ENCODE results near the gene MCF2L.
"Not testable (repeated sequence)": the region's sequence is repeated elsewhere in the genome, so short reads cannot be mapped to it uniquely, and the experiment has no call there.

MCF2L gene

GRCh38 chr13:113073942-113074341, 104.9 kb downstream of the MCF2L start:
- FAIRE-seq: no peak

- FAIRE-seq: no peak
Observed at GRCh38 chr13:113074401-113074800, 105.4 kb downstream of the MCF2L start.

- FAIRE-seq: no peak
Observed at GRCh38 chr13:113074876-113075275, 105.9 kb downstream of the MCF2L start.

- no peak for FAIRE-seq
Observed at GRCh38 chr13:113075711-113076110, 106.7 kb downstream of the MCF2L start.

- FAIRE-seq: no peak
Observed at GRCh38 chr13:113076681-113077401, 107.8 kb downstream of the MCF2L start.

GRCh38 chr13:113077566-113077952, 108.5 kb downstream of the MCF2L start:
- no peak for FAIRE-seq

GRCh38 chr13:113077953-113078901, 109.2 kb downstream of the MCF2L start:
- no peak for FAIRE-seq

- no peak for FAIRE-seq
Observed at GRCh38 chr13:113078902-113079780, 110.1 kb downstream of the MCF2L start.

GRCh38 chr13:113079781-113080080, 110.7 kb downstream of the MCF2L start:
- not testable (repeated sequence) for FAIRE-seq

- no peak for FAIRE-seq
Observed at GRCh38 chr13:113080361-113080831, 111.4 kb downstream of the MCF2L start.

- FAIRE-seq: no peak
Observed at GRCh38 chr13:113080901-113081521, 112.0 kb downstream of the MCF2L start.

- FAIRE-seq: no peak
Observed at GRCh38 chr13:113082198-113083021, 113.4 kb downstream of the MCF2L start.

GRCh38 chr13:113083022-113083373, 114.0 kb downstream of the MCF2L start:
- FAIRE-seq: no peak

GRCh38 chr13:113083402-113084061, 114.5 kb downstream of the MCF2L start:
- no peak for FAIRE-seq

GRCh38 chr13:113084094-113084942, 115.3 kb downstream of the MCF2L start:
- FAIRE-seq: no peak

GRCh38 chr13:113084943-113085540, 116.0 kb downstream of the MCF2L start:
- FAIRE-seq: no peak

GRCh38 chr13:113086031-113086750, 117.2 kb downstream of the MCF2L start:
- no peak for FAIRE-seq

GRCh38 chr13:113086991-113087922, 118.2 kb downstream of the MCF2L start:
- FAIRE-seq: no peak
